Measurements from ENCODE around the gene AP4B1.

The AP4B1 gene

DNA sequence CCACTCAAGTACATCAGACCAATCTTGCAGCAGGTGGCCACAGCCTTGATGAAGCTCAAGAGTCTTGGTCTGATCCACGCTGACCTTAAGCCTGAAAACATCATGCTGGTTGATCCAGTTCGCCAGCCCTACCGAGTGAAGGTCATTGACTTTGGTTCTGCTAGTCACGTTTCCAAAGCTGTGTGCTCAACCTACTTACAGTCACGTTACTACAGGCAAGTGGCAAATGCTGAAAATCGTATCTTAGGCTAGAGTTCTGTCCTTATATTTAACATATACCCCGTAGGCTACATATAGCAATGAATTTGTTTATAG, 36.6 kb upstream of the AP4B1 start:
- Histone ChIP-seq H3K27ac (peak overlapping the region; percentile 33; the same call in 1 of the 2 replicates), H3K4me3 (ENCODE audit: low read depth, low read length) (no peak overlapping the region), H3K9me3 (ENCODE audit: severe bottlenecking) (no peaks in the 10 kb centered on the region), H3K27me3 (ENCODE audit: insufficient read depth, low read depth, severe bottlenecking) (no peaks in the 10 kb centered on the region), H3K36me3 (peaks cover 47% of the 10 kb centered on the region)
- TF ChIP-seq, protein P1, sequence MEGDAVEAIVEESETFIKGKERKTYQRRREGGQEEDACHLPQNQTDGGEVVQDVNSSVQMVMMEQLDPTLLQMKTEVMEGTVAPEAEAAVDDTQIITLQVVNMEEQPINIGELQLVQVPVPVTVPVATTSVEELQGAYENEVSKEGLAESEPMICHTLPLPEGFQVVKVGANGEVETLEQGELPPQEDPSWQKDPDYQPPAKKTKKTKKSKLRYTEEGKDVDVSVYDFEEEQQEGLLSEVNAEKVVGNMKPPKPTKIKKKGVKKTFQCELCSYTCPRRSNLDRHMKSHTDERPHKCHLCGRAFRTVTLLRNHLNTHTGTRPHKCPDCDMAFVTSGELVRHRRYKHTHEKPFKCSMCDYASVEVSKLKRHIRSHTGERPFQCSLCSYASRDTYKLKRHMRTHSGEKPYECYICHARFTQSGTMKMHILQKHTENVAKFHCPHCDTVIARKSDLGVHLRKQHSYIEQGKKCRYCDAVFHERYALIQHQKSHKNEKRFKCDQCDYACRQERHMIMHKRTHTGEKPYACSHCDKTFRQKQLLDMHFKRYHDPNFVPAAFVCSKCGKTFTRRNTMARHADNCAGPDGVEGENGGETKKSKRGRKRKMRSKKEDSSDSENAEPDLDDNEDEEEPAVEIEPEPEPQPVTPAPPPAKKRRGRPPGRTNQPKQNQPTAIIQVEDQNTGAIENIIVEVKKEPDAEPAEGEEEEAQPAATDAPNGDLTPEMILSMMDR (IDR thresholded peaks at IDR 0.05; ENCODE audit: low read depth, low read length): no peak
- DNase-seq: no peak

DNA sequence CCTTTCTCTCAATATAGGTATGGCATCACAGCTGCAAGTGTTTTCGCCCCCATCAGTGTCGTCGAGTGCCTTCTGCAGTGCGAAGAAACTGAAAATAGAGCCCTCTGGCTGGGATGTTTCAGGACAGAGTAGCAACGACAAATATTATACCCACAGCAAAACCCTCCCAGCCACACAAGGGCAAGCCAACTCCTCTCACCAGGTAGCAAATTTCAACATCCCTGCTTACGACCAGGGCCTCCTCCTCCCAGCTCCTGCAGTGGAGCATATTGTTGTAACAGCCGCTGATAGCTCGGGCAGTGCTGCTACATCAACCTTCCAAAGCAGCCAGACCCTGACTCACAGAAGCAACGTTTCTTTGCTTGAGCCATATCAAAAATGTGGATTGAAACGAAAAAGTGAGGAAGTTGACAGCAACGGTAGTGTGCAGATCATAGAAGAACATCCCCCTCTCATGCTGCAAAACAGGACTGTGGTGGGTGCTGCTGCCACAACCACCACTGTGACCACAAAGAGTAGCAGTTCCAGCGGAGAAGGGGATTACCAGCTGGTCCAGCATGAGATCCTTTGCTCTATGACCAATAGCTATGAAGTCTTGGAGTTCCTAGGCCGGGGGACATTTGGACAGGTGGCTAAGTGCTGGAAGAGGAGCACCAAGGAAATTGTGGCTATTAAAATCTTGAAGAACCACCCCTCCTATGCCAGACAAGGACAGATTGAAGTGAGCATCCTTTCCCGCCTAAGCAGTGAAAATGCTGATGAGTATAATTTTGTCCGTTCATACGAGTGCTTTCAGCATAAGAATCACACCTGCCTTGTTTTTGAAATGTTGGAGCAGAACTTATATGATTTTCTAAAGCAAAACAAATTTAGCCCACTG, 36.0 kb upstream of the AP4B1 start:
- Histone ChIP-seq H3K4me3 (ENCODE audit: low read depth, low read length) (no peak overlapping the region), H3K36me3 (peaks cover 47% of the 10 kb centered on the region), H3K27me3 (ENCODE audit: insufficient read depth, low read depth, severe bottlenecking) (no peaks in the 10 kb centered on the region), H3K9me3 (ENCODE audit: severe bottlenecking) (no peaks in the 10 kb centered on the region), H3K27ac (peak overlapping the region; percentile 33)
- DNase-seq: no peak
- TF ChIP-seq, protein P1 (IDR thresholded peaks at IDR 0.05; ENCODE audit: low read depth, low read length): no peak

DNA sequence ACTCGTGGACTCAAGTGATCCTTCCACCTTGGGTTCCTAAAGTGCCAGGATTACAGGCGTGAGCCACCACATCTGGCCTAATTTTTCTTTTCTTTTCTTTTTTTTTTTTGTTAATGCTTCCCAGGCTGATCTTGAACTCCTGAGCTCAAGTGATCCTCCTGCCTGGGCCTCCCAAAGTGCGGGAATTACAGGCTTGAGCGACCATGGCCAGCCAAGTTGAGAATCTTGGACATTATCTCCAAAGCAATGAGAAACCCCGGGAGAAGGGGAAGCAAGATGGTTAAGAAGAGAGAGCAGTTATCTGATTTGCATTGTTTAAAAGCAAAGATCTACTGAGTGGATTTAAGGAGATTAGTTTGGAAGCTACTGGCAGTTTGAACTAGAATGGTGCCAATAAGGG, 33.6 kb upstream of the AP4B1 start:
- H3K9me3 ChIP-seq (ENCODE audit: severe bottlenecking): no peaks in the 10 kb centered on the region
- peak overlapping the region; percentile 72 for H3K27ac ChIP-seq
- DNase-seq: peak; percentile 65
- H3K27me3 ChIP-seq (ENCODE audit: insufficient read depth, low read depth, severe bottlenecking): no peaks in the 10 kb centered on the region
- peaks cover 34% of the 10 kb centered on the region for H3K36me3 ChIP-seq
- H3K4me3 ChIP-seq (ENCODE audit: low read depth, low read length): no peak overlapping the region
- TF ChIP-seq, protein P1 (IDR thresholded peaks at IDR 0.05; ENCODE audit: low read depth, low read length): no peak

DNA sequence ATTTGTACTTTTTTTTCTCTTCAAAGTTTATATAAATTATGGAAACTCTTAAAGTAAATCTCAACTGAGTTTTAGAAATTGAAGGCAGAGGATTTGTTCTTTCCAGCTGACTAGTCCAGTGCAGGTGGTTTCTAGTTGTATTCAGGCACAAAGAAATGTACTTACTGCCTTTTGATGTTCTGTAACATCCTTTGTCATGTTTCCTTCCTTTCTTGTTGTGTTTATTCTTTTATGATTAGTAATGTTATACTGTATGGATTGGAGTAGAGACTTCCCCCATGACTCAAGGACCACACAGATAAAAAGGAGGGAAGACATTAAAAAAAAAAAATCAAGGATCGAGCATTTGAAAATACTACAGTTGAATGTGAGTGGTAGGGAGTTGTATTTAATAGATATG, 32.5 kb upstream of the AP4B1 start:
- no peaks in the 10 kb centered on the region for H3K27me3 ChIP-seq (ENCODE audit: insufficient read depth, low read depth, severe bottlenecking)
- peaks cover 24% of the 10 kb centered on the region for H3K36me3 ChIP-seq
- no peaks in the 10 kb centered on the region for H3K9me3 ChIP-seq (ENCODE audit: severe bottlenecking)
- no peak for DNase-seq
- H3K4me3 ChIP-seq (ENCODE audit: low read depth, low read length): no peak overlapping the region
- TF ChIP-seq, protein P1 (IDR thresholded peaks at IDR 0.05; ENCODE audit: low read depth, low read length): no peak
- H3K27ac ChIP-seq: no peak overlapping the region

DNA sequence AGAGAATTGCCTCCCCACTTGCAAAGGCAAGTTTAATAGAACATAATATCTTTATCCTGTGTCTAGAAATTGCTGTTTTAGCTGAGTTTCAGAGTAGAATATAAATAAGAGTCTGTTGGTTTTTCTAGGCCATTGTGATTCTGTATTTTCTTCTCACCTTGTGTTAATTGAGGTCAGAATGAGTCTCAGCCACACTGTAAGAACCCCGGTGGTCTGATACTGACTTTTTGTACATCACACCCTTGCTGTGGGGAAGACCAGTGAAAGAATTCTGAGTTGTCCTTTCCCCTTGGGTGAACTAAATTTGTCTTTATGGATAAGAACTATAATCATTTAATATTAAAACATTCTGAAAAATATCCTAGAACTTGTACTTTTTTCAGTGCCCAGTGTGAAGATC, 31.4 kb upstream of the AP4B1 start:
- H3K4me3 ChIP-seq (ENCODE audit: low read depth, low read length): no peak overlapping the region
- TF ChIP-seq, protein P1 (IDR thresholded peaks at IDR 0.05; ENCODE audit: low read depth, low read length): no peak
- no peaks in the 10 kb centered on the region for H3K9me3 ChIP-seq (ENCODE audit: severe bottlenecking)
- peaks cover 12% of the 10 kb centered on the region for H3K36me3 ChIP-seq
- H3K27ac ChIP-seq: no peak overlapping the region
- no peaks in the 10 kb centered on the region for H3K27me3 ChIP-seq (ENCODE audit: insufficient read depth, low read depth, severe bottlenecking)
- no peak for DNase-seq

DNA sequence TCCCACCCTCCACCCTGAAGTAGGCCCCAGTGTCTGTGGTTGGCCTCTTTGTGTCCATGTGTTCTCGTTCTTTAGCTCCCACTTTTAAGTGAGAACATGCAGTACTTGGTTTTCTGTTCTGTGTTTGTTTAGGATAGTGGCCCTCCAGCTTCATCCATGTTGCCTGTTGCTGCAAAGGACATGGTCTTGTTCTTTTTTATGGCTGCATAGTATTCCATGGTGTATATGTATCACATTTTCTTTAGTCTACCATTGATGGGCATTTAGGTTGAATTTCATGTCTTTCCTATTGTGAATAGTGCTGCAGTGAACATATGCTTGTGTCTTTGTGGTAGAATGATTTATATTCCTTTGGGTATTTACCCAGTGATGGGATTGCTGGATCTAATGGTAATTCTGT, 30.6 kb upstream of the AP4B1 start:
- Histone ChIP-seq H3K4me3 (ENCODE audit: low read depth, low read length) (no peak overlapping the region), H3K27me3 (ENCODE audit: insufficient read depth, low read depth, severe bottlenecking) (no peaks in the 10 kb centered on the region), H3K36me3 (peaks cover 4% of the 10 kb centered on the region; the same call in 1 of the 2 replicates), H3K9me3 (ENCODE audit: severe bottlenecking) (no peaks in the 10 kb centered on the region), H3K27ac (no peak overlapping the region)
- TF ChIP-seq, protein P1 (IDR thresholded peaks at IDR 0.05; ENCODE audit: low read depth, low read length): no peak
- no peak for DNase-seq

All from WERI-Rb-1 (cell line).